NCI-H2171 treated with DMSO at 0.1 percent for 48 hours (cell line): ENCODE results near the gene MIGA1.

Experiments
- DNase-seq: peaks from one replicate; lab custom pipeline; 2025; lab: John Stamatoyannopoulos, UW

The MIGA1 gene

GRCh38 chr1:77847621-77848080 lies 68.2 kb downstream of the MIGA1 start:
- DNase-seq: no peak

DNA sequence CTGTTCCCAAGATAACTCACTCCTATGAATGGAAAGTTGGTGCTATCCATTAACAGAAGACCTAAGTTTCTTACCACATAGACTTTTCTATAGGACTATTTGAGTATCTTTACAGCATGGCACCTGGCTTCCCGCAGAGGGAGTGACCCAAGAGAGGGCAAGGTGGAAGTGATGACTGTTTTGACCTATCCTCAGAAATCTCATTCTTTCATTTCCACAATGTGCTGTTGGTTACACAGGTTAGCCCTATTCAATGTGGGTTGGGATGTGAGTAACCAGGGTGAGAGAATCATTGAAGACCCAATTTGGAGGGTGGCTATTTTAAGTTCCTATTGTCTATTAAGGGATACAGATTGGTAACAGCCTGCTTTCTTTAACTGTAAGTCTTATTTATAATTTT lies 70.6 kb downstream of the MIGA1 start:
- no peak for DNase-seq

DNA sequence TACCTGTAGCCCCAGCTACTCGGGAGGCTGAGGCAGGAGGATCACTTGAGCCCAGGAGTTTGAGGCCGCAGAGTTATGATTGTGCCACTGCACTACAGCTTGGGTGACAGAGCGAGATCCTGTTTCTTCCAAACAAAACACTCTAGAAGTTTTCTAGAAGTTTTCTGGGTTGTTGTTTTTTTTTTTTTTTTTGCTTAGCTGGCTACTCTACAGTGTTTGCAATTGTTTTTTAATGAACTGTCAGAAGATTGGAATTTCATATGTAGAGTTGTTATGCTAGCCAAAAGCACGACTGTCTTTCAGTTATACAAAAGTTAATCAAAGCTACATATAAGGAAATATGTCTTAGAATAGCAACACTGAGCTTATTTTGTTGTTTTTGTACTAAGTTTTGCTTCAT lies 78.1 kb downstream of the MIGA1 start:
- DNase-seq: no peak

GRCh38 chr1:77858725-77859124 lies 79.3 kb downstream of the MIGA1 start:
- no peak for DNase-seq

DNA sequence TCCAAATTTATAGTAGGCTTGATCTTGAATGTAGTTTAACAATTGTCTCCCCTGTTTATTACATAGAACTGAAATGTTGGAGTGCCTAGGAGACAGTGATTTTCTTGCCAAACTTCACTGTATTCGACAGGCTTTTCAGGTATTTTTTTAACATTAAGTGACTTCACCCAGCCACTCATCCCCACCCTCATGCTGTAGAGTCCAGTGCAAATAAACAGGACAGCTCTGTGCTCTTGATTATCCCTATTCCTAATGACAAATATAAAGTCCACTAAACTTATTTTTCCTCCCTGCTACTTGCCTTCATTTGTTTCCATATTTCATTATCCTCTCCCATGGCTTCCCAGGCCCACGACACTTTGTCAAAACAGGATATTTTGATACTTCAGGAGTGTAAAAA lies 79.8 kb downstream of the MIGA1 start:
- no peak for DNase-seq

- DNase-seq: no peak
Measured at GRCh38 chr1:77866296-77866695, 86.8 kb downstream of the MIGA1 start.

- DNase-seq: no peak
Measured at GRCh38 chr1:77872645-77873044, 93.2 kb downstream of the MIGA1 start.

- no peak for DNase-seq
Measured at GRCh38 chr1:77873461-77873860, 94.0 kb downstream of the MIGA1 start.

DNA sequence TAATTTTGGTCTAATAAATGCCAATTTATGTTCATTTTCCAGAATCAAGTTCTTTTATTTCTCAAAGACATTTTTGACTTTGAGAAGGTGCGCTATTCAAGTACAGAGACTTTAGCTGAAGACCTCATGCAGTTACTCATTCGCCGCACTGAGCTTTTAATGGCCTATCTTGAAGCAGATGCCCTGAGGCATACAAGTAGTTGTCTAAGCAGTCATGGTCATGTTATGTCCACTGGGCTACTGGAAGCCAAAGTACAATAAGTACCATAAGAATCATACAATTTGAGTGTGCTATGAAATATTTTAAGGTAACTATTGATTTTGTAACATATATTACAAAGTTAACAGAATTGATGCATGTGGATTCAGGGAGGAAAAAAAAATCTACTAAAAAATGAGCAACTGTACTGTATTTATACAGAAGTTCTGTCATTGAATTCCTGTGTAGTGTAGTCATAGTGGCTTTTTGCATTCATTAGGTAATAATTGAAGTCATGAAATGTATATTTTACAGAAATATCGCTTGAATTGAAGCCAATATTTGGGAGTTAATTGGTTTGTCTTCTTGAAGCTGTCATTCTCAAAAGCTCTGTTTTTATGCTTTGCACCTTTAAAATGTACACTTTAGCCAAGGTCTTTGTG lies 95.5 kb downstream of the MIGA1 start:
- DNase-seq: no peak

GRCh38 chr1:77876884-77877283 lies 97.4 kb downstream of the MIGA1 start:
- DNase-seq: no peak

GRCh38 chr1:77881061-77881460 lies 101.6 kb downstream of the MIGA1 start:
- DNase-seq: no peak

GRCh38 chr1:77882411-77882810 lies 103.0 kb downstream of the MIGA1 start:
- DNase-seq: no peak

DNA sequence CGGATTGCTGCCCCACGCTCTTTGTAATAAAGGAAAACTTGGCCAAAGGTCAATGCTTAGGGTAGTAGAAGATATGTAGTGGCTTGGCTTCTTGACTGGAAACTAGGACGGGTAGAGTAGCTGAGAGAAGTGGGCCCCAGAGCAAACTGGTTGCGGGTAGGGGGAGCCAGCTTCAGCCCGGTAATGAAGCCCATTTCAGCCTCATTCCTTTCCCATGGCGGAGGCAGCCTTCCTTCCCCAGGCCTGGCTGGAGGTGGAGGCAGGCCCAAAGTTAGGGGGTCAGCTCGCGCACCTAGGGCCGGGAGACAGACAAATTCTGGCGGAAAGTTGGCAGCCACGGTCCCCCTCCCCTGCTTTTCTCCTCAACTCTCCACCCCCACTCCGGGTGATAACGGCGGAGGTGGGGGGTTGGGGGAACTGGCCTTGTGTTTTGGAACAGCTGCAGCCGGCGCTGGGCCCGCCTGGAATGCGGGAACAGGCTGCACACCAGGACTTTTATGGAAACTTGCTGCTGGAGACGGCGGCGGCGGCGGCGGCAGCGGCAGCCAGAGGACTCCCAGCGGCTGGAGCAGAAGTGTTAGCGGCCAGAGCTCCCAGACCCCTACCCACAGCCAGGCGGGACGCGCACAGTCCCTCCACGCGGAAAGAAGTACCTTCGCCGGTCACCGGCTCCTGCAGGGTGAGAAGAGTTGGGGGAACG lies 108.8 kb downstream of the MIGA1 start, which contains the start of gene NEXN:
Gene NEXN, plus strand, starts transcription at position 544 of the 700 bp plus-strand sequence. CDS start 27,483 bp downstream, outside the sequence.
- peak; percentile 12 for DNase-seq

DNA sequence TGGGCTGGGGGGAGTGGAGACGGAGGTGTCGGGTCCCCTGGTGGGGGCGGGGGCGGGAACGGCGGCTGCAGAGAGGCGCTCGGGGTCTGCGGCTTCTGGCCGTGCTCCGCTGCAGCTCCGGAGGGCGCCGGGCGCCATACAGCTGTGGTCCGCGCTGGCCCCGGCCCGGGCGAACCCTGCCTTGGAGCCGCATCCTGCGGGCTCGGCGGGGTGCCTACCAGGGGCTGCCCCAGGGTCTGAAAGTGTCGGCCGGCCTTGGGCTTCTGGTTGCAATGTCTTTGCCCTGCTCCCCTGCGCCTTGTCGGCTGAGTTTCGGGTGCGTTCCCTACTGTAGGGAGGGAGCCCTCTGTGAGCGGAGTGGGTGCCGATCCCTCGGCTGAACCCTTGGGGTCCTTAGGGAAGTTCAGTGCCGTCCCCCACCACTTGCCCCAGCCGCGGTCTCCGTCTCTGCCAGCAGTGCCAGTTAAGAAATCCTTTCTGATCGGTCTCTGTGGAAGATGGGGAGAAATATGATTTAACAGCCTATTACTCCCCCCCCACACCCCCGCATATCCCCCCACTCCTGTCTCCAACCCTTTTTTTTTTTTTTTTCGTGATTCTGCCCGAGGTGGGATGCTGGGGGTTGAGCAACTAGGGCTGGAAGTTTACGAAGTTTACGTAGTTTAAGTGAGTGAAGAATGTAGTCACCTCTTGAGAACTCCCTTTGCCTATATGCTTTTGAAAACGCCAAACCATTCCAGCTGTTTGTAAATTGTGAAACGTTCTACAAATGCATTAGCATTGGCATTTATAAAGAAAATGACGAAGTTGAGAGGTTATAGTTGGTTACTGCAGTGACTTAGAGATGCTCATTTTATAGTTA lies 109.6 kb downstream of the MIGA1 start:
- peak; percentile 4 for DNase-seq

- no peak for DNase-seq
Measured at GRCh38 chr1:77889671-77890070, 110.2 kb downstream of the MIGA1 start.

DNA sequence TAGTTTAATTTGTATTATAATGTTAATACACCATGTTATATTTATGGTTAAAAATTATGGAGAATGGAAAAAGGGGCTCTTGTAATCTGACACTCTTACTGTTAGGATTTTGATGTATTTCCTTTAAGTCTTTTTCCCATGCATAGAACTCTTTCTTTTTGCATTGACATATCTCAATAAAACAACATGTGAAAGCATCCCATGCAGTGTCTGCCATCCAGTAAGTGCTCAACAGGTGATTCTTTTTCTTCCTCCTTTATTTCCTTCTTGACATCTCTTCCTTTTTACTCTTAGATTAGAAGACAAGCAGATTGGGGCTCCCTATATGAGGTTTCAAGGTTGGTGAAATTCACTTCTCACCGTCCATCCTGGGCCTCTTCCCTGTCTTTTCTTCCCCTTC lies 111.8 kb downstream of the MIGA1 start:
- no peak for DNase-seq

DNA sequence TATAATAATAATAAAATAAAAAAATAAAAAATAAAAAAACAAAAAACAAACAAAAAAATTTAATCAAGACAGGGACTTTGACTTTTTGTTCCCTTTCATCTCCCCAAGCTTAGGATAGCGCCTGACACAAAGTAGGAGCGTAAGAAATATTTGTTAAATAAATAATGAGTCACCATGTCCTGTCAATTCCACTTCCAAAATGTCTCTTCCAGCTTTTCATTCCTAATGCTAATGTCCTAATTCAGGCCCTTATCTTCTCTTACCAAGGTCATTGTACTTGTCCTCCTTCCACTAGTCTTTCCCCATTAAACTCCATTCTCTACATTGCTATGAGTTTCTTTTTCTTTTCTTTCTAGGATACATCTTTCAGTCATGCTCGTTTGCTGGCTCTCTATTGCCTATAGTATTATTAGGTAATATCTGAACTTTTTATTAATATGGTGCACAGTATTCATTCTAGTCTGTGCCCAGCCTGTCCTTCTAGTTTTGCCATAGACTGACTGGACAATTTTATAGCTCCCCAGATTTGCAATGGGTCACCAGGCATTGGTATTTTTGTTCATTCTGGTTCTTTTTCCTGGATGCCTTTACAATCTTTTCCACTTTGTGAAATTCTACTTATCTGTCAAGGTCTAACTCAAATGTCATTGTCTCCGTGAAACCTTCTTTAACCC lies 120.3 kb downstream of the MIGA1 start:
- DNase-seq: no peak

GRCh38 chr1:77900687-77901293 lies 121.3 kb downstream of the MIGA1 start:
- peak; percentile 53 for DNase-seq

DNA sequence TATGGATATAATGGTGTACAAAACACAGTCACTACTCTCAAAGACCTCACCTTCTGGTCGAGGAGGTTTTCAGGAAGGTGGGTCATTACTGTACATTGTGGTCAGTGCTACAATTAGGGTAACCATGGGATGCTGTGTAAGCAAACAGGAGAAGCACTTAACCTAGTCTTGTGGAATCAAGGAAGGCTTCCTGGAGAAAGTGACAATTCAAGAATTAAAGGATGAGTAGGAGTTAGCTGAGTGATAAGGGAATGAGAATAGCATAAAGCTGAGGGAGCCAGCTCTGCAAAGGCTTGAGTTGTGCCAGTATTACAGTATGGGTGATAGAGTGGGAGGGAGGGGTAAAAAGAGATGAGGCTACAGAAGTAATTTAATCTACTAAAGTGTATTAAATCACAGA lies 126.2 kb downstream of the MIGA1 start:
- no peak for DNase-seq

- DNase-seq: no peak
Measured at GRCh38 chr1:77906019-77906545, 126.6 kb downstream of the MIGA1 start.

DNA sequence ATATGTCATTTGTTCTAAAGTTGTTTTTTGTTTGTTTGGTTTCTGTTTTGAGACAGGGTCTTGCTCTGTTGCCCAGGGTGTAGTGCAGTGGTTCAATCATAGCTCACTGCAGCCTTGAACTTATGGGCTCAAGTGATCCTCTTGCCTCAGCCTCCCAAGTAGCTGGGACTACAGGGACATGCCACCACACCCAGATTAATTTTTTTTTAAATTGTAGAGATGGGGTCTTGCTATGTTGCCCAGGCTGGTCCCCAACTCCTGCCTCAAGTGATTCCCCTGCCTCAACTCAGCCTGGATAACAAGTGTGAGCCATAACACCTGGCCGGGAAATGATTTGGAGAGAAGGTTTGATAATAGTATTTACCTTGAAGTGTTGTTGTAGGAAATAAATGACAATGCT lies 127.2 kb downstream of the MIGA1 start:
- DNase-seq: no peak
